HL-60 (cell line): ENCODE results near the gene TENM3.

Source experiments
- DNase-seq, 2 experiments: peaks; one replicate each; pipeline ENCODE4 v3.0.0-alpha.2; 2010 to 2020; ENCODE audit warnings: low read depth in 1 of 2, low spot score in 1 of 2
- H3K27ac ChIP-seq: fragments of 250-450 bp; sonication (Bioruptor Pico); replicated peaks from 2 replicates; pipeline ENCODE4 v1.5.1; 2020; ENCODE audit warnings: mild to moderate bottlenecking, moderate library complexity
- H3K27me3 ChIP-seq: fragments of 250-450 bp; sonication (Bioruptor Pico); 2 replicates; pipeline ENCODE4 v1.5.1; 2021; ENCODE audit warnings: mild to moderate bottlenecking, moderate library complexity; ENCODE audit not compliant: insufficient read depth, poor library complexity, severe bottlenecking
- H3K4me3 ChIP-seq: replicated peaks from 2 replicates; pipeline ENCODE4 v1.5.1; 2011; ENCODE audit warnings: mild to moderate bottlenecking, control low read depth, low read length; ENCODE audit not compliant: insufficient read depth
- CTCF ChIP-seq: IDR thresholded peaks from one replicate; pipeline ENCODE4 v1.5.1; 2011; ENCODE audit warnings: low read length, control low read depth, inconsistent platforms; ENCODE audit not compliant: insufficient read depth
- GABPA ChIP-seq: IDR thresholded peaks from 2 replicates; pipeline ENCODE4 v1.6.1; 2012; ENCODE audit warnings: low read depth
- POLR2AphosphoS5 ChIP-seq: IDR thresholded peaks from 2 replicates; pipeline ENCODE4 v1.6.1; 2012; ENCODE audit warnings: low read depth
- REST ChIP-seq: IDR thresholded peaks from 2 replicates; pipeline ENCODE4 v1.6.1; 2012; ENCODE audit warnings: low read depth; ENCODE audit not compliant: insufficient replicate concordance
- SPI1 ChIP-seq: IDR thresholded peaks from 2 replicates; pipeline ENCODE4 v1.6.1; 2012; ENCODE audit warnings: low read depth, mild to moderate bottlenecking, borderline replicate concordance

TENM3 gene

GRCh38 chr4:182736207-182736606, 493.0 kb downstream of the TENM3 start:
- Histone ChIP-seq H3K27me3 (no peaks in the 10 kb centered on the region), H3K4me3 (no peak overlapping the region), H3K27ac (no peak overlapping the region)
- no peak for TF ChIP-seq GABPA
- no peak for TF ChIP-seq SPI1
- TF ChIP-seq REST = no peak
- no peak for DNase-seq

- H3K27ac ChIP-seq = no peak overlapping the region
- no peaks in the 10 kb centered on the region for H3K27me3 ChIP-seq
- no peak for TF ChIP-seq SPI1
- no peak for TF ChIP-seq REST
- TF ChIP-seq POLR2AphosphoS5 = no peak
- no peak for TF ChIP-seq GABPA
- TF ChIP-seq CTCF = no peak
- DNase-seq = no peak
- no peak overlapping the region for H3K4me3 ChIP-seq
Measured at GRCh38 chr4:182738283-182739047, 495.3 kb downstream of the TENM3 start.

- no peaks in the 10 kb centered on the region for H3K27me3 ChIP-seq
- no peak for DNase-seq
- no peak overlapping the region for H3K4me3 ChIP-seq
- no peak overlapping the region for H3K27ac ChIP-seq
- TF ChIP-seq SPI1 (no peak), CTCF (no peak), POLR2AphosphoS5 (no peak), REST (no peak), GABPA (no peak)
Measured at GRCh38 chr4:182740256-182740655, 497.1 kb downstream of the TENM3 start.
